DND-41 (cell line): Measurements from ENCODE around the gene TPCN1.
A peak's percentile ranks its signal among the peaks of the same experiment; 100 is the strongest.

Experiments used
- ATAC-seq: fragments of 200-7000 bp; cut with Tn5 transposase; 3 replicates; pipeline ENCODE4 v1.9.1; 2021; ENCODE audit warnings: low read depth; ENCODE audit not compliant: insufficient read depth
- DNase-seq: peaks from one replicate; pipeline ENCODE4 v3.0.0-alpha.2; 2020
- H2AFZ ChIP-seq: 2 replicates; pipeline ENCODE4 v1.6.0; 2012; ENCODE audit warnings: low read depth, low read length
- H3K27ac ChIP-seq: 2 replicates; pipeline ENCODE4 v1.5.1; 2012; ENCODE audit warnings: low read length, inconsistent platforms
- H3K27me3 ChIP-seq: fragments of 200-600 bp; sonication (generic); 2 replicates; pipeline ENCODE4 v1.6.0; 2012; ENCODE audit warnings: low read length, mild to moderate bottlenecking, inconsistent platforms; ENCODE audit not compliant: insufficient read depth, poor library complexity
- H3K36me3 ChIP-seq: 2 replicates; pipeline ENCODE4 v1.5.1; 2012; ENCODE audit warnings: low read length, inconsistent platforms; ENCODE audit not compliant: insufficient read depth
- H3K4me1 ChIP-seq: 2 replicates; pipeline ENCODE4 v1.5.1; 2012; ENCODE audit warnings: mild to moderate bottlenecking, low read length; ENCODE audit not compliant: insufficient read depth
- H3K4me2 ChIP-seq: 2 replicates; pipeline ENCODE4 v1.6.0; 2012; ENCODE audit warnings: mild to moderate bottlenecking, moderate library complexity, low read length, inconsistent platforms; ENCODE audit not compliant: insufficient read depth
- H3K4me3 ChIP-seq, 2 experiments: fragments of 200-600 bp in 1 of 2; shearing (Covaris generic) in 1 of 2; 2 replicates each; pipeline ENCODE4 v1.5.1; 2012 to 2016; ENCODE audit warnings: inconsistent platforms in 2 of 2, low read length in 2 of 2, mild to moderate bottlenecking in 2 of 2, low read depth in 1 of 2, moderate library complexity in 1 of 2
- H3K79me2 ChIP-seq: 2 replicates; pipeline ENCODE4 v1.6.0; 2012; ENCODE audit warnings: low read length, inconsistent platforms; ENCODE audit not compliant: insufficient read depth
- H3K9ac ChIP-seq: 2 replicates; pipeline ENCODE4 v1.6.0; 2012; ENCODE audit warnings: low read depth, mild to moderate bottlenecking, inconsistent platforms, low read length, moderate library complexity
- H3K9me3 ChIP-seq: 2 replicates; pipeline ENCODE4 v1.5.1; 2012; ENCODE audit warnings: low read length, moderate library complexity, mild to moderate bottlenecking, inconsistent platforms; ENCODE audit not compliant: insufficient read depth, severe bottlenecking
- H4K20me1 ChIP-seq: 2 replicates; pipeline ENCODE4 v1.6.0; 2012; ENCODE audit warnings: low read length; ENCODE audit not compliant: insufficient read depth
- EZH2 ChIP-seq: IDR thresholded peaks from 3 replicates; pipeline ENCODE4 v1.6.1; 2012; ENCODE audit warnings: borderline replicate concordance, low read depth, mild to moderate bottlenecking, moderate library complexity, low read length, inconsistent platforms; ENCODE audit not compliant: severe bottlenecking
- TF ChIP-seq, protein P1 (sequence below): IDR thresholded peaks from 2 replicates; pipeline ENCODE4 v1.5.1; 2012; ENCODE audit warnings: borderline replicate concordance, low read length, moderate library complexity, mild to moderate bottlenecking; ENCODE audit not compliant: poor library complexity, severe bottlenecking; ENCODE audit errors: extremely low read depth

Gene TPCN1

DNA sequence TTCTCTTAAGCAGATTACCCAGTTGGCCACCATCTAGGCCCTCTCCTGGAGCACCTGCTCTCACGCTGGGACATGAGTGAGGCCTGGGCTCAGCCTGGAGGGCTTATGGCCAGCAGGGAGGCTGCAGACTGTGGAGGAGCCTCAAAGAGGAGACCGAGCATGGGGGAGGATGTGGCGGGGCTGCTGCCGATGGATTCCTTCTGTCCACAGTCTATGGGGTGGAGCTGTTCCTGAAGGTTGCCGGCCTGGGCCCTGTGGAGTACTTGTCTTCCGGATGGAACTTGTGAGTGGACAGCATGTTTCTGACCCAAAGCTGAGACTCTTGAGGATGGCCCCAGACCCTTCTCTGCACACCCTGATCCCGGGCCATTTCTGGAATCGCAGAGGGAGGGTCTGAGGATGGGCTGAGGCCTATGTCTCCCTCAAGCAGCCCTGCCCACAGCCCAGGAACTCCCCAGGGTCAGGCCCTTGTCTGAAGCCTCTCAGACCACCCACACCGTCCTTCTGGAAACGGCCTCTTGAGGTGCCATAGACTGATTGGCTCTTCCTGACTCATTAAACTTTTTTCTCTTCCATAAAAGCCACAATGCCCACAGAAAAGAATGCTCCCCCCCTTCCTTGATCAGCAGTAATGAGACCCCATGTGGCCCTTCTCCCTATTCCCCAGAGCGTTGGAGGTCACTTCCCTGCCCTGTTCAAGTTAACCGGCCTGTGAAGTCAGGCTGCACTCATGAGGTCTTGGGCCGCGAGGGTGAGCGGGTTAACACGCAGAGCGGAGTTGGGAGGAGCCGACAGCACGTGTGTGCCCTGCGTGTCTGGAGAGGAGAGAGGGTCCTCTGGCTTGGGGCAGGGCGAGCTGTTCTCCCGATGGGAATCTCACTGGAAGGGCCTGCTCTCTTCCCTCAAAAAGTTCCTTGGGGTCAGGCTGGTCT is 64.7 kb downstream of the TPCN1 start:
- TF ChIP-seq EZH2: no peak
- TF ChIP-seq, protein P1, sequence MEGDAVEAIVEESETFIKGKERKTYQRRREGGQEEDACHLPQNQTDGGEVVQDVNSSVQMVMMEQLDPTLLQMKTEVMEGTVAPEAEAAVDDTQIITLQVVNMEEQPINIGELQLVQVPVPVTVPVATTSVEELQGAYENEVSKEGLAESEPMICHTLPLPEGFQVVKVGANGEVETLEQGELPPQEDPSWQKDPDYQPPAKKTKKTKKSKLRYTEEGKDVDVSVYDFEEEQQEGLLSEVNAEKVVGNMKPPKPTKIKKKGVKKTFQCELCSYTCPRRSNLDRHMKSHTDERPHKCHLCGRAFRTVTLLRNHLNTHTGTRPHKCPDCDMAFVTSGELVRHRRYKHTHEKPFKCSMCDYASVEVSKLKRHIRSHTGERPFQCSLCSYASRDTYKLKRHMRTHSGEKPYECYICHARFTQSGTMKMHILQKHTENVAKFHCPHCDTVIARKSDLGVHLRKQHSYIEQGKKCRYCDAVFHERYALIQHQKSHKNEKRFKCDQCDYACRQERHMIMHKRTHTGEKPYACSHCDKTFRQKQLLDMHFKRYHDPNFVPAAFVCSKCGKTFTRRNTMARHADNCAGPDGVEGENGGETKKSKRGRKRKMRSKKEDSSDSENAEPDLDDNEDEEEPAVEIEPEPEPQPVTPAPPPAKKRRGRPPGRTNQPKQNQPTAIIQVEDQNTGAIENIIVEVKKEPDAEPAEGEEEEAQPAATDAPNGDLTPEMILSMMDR: no peak
- H3K27ac ChIP-seq: peak overlapping the region; percentile 45; the same call in 1 of the 2 replicates

DNA sequence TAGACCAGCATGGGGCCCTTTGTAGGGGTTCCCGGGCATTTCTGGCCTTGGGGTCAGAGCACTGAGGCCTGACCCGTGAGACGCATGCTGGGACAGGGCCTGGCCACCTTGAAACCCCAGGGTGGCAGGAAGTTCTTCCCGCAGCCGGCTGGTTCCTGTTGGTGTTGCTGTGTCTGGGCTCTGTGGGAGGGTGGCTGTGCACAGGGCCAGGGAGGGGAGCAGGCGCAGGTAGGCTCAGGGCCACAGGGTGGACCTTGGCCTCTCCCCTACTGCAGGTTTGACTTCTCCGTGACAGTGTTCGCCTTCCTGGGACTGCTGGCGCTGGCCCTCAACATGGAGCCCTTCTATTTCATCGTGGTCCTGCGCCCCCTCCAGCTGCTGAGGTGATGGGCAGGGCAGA is 65.4 kb downstream of the TPCN1 start:
- ATAC-seq (no peak), DNase-seq (no peak)
- TF ChIP-seq EZH2: no peak
- TF ChIP-seq, protein P1: no peak
- Histone ChIP-seq H3K4me3 (no peak overlapping the region), H3K9me3 (no peaks in the 10 kb centered on the region), H3K27me3 (no peaks in the 10 kb centered on the region), H4K20me1 (no peaks in the 10 kb centered on the region), H3K4me1 (no peaks in the 10 kb centered on the region), H3K27ac (peak overlapping the region; percentile 13; the same call in 1 of the 2 replicates), H3K9ac (no peak overlapping the region), H2AFZ (no peak overlapping the region), H3K79me2 (no peaks in the 10 kb centered on the region), H3K4me2 (no peak overlapping the region), H3K36me3 (peaks cover 66% of the 10 kb centered on the region)

More for the DNA sequence above, 64.7 kb downstream of the TPCN1 start:
- peaks cover 64% of the 10 kb centered on the region for H3K36me3 ChIP-seq
- H4K20me1 ChIP-seq: no peaks in the 10 kb centered on the region
- DNase-seq (no peak), ATAC-seq (no peak)
- H3K27me3 ChIP-seq: no peaks in the 10 kb centered on the region
- H3K4me1 ChIP-seq: no peaks in the 10 kb centered on the region
- H3K79me2 ChIP-seq: no peaks in the 10 kb centered on the region
- no peak overlapping the region for H3K4me3 ChIP-seq
- H3K4me2 ChIP-seq: no peak overlapping the region
- no peak overlapping the region for H2AFZ ChIP-seq
- no peak overlapping the region for H3K9ac ChIP-seq
- no peaks in the 10 kb centered on the region for H3K9me3 ChIP-seq

DNA sequence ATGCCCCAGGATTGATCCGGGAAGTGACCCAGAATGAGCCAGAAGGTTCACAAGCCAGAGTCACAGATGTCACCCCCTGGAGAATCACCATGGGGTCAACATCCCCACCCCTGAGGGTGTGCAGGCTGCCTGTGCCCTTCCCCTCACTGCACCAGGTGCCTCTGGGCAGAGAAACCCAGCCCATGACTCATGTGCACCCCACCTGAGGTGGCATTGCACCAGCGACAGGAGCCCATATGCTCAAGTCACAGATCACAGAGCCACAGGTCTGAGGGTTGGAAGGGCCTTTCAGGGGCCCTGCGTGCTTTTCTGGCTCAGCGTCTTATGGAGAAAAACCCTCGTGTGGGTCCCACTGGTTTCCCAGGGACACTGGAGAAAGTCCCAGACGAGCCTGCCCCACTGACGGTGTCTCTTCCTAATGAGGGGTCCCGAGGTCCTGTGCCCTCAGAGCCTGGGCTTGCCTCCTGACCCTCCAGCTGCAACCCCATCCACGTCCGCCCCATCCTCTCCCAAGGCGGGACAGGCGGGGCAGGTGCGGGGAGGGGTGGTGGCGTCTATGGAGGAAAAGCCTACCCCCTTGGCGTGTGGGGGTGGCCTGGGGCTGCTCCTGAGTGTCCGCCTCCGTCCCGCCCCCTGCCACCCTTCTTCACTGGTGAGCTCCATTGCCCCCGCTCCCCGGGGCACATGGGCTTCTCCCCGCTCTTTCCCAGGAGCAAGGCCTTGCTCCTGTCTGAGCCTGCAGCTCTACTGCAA is 66.1 kb downstream of the TPCN1 start:
- Histone ChIP-seq H2AFZ (no peak overlapping the region), H3K9me3 (no peaks in the 10 kb centered on the region), H3K27me3 (no peaks in the 10 kb centered on the region), H3K4me3 (no peak overlapping the region), H3K4me1 (no peaks in the 10 kb centered on the region), H3K4me2 (no peak overlapping the region), H3K79me2 (no peaks in the 10 kb centered on the region), H3K9ac (no peak overlapping the region), H3K36me3 (peaks cover 71% of the 10 kb centered on the region), H4K20me1 (no peaks in the 10 kb centered on the region), H3K27ac (peak overlapping the region; percentile 13; the same call in 1 of the 2 replicates)
- ATAC-seq (no peak), DNase-seq (no peak)
- TF ChIP-seq, protein P1: no peak
- TF ChIP-seq EZH2: no peak
